AG04449 (cell line): Measurements from ENCODE around the gene PLEKHG7.

Experiments
- CTCF ChIA-PET: fragments of 350-600 bp; formaldehyde crosslinking; extraction: SDS; loops from one replicate; lab custom pipeline; 2021; ENCODE audit warnings: antibody characterized with exemption; lab: Yijun Ruan, JAX
- POLR2A ChIA-PET: fragments of 400-600, 350-600 bp; formaldehyde crosslinking; extraction: SDS; loops from one replicate; lab custom pipeline; 2020; ENCODE audit warnings: antibody characterized with exemption, inconsistent platforms; lab: Yijun Ruan, JAX
- DNase-seq: peaks from one replicate; pipeline ENCODE4 v3.0.0-alpha.2; 2010; ENCODE audit warnings: low read depth, low spot score
- H3K4me3 ChIP-seq: 2 replicates; pipeline ENCODE4 v1.5.1; 2011; ENCODE audit warnings: low read depth, mild to moderate bottlenecking, control low read depth, low read length
- TF ChIP-seq, protein P1 (sequence below): IDR thresholded peaks from one replicate; pipeline ENCODE4 v1.5.1; 2011; ENCODE audit warnings: mild to moderate bottlenecking, moderate library complexity, low read length, control low read depth, inconsistent platforms; ENCODE audit not compliant: insufficient read depth; ENCODE audit errors: missing control alignments

The PLEKHG7 gene

DNA sequence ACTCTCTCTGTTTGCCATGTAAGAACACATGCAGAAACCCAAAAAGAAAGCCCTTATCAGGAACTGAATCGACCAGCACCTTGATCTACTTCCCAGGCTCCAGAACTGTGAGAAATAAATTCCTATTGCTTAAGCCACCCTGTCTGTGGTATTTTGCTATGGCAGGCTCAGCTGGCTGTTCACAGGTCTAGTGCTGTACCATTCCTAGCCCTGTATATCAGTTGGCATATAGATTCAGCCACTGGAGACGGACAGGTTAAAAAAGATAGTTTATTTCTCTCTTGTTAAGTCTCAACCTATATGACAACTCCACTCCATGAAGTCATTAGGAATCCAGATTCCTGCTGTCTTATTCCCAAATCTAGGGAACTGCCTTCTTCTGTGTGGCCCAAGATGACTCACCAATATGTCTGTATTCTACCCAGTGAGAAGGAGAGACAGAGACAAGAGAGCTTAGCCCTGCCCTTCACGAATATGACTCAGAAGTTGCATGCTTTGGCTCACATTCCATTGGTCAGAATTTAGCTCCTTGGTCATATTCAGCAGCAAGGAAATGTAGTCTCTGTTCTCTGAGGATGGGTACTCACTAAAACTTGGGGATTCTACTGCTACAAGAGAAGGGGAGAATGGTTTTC, 57.0 kb downstream of the PLEKHG7 start:
- ChIA-PET CTCF (interaction anchor here (0.7 to 1.8 kb wide), 3 partner anchors 16 to 660 kb away, joined by 3 to 4 read pairs (median 3); no protein-coding TSS in a partner anchor), POLR2A (no interaction called here)
- TF ChIP-seq, protein P1, sequence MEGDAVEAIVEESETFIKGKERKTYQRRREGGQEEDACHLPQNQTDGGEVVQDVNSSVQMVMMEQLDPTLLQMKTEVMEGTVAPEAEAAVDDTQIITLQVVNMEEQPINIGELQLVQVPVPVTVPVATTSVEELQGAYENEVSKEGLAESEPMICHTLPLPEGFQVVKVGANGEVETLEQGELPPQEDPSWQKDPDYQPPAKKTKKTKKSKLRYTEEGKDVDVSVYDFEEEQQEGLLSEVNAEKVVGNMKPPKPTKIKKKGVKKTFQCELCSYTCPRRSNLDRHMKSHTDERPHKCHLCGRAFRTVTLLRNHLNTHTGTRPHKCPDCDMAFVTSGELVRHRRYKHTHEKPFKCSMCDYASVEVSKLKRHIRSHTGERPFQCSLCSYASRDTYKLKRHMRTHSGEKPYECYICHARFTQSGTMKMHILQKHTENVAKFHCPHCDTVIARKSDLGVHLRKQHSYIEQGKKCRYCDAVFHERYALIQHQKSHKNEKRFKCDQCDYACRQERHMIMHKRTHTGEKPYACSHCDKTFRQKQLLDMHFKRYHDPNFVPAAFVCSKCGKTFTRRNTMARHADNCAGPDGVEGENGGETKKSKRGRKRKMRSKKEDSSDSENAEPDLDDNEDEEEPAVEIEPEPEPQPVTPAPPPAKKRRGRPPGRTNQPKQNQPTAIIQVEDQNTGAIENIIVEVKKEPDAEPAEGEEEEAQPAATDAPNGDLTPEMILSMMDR, result no peak
- DNase-seq, result peak; percentile 85
- no peak overlapping the region for H3K4me3 ChIP-seq

DNA sequence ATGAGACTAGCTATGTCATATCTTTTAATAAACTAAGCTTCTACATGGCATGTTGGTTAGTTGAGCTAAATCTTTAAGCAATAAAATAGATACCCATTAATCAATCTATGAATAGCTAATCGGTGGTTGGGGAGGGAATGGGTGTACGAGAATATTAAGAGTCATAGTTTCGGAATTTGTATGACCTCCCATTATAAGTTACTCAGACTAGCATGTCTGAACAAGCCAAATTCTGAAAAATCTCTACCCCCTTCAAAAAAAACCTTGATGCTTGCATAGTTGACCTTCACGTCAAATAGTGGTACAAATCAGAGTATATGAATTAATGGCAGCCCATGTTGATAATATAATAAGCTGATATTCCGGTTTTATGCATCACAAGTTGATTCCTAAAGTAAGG, 60.0 kb downstream of the PLEKHG7 start:
- DNase-seq, result no peak
- no peak overlapping the region for H3K4me3 ChIP-seq
- ChIA-PET POLR2A (no interaction called here), CTCF (no interaction called here)
- TF ChIP-seq, protein P1, result no peak

DNA sequence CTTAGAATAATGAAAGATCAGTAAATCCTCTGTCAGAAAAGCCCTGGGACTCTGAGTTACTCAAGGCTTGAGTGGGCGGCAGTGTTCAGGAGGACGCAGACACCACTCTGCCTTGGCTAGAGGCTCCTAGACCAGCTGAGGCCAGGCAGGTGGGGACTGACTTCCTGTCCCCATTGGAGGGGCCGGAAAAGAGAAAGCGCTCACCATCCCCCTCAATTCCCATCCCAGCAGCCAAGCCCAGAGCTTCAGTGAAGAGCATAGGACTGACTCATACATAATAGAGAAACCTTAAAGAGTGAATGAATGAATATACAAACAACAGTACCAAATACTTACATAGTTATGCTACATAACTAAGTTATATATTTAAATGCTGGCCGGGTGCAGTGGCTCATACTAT, 62.0 kb downstream of the PLEKHG7 start:
- TF ChIP-seq, protein P1, result no peak
- DNase-seq, result no peak
- POLR2A ChIA-PET, result no interaction called here
- no peak overlapping the region for H3K4me3 ChIP-seq
- CTCF ChIA-PET, result no interaction called here

DNA sequence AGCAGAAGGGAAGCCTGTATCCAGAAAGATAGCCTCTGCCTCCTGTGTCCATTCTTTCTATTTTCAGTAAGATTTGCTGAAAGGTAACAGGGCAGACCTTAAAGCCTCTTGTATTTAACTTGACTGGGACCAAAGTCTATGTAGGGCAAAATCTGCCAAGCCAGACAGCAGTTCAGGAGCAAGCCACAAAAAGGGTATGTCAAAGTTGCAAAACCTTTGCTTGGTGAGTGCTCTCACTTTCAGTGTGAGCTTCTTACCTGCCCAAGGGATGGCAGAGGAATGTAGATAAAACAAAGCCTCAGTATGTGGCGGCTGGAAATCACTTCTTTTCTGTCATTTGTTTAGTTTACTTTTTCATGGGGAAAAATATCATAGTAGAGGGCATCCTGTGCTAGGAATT, 63.1 kb downstream of the PLEKHG7 start:
- H3K4me3 ChIP-seq, result no peak overlapping the region
- ChIA-PET POLR2A (no interaction called here), CTCF (interaction anchor here (0.7 to 1.4 kb wide), 2 partner anchors 19 to 631 kb away, joined by 3 read pairs; no protein-coding TSS in a partner anchor)
- DNase-seq, result no peak
- TF ChIP-seq, protein P1, result no peak

DNA sequence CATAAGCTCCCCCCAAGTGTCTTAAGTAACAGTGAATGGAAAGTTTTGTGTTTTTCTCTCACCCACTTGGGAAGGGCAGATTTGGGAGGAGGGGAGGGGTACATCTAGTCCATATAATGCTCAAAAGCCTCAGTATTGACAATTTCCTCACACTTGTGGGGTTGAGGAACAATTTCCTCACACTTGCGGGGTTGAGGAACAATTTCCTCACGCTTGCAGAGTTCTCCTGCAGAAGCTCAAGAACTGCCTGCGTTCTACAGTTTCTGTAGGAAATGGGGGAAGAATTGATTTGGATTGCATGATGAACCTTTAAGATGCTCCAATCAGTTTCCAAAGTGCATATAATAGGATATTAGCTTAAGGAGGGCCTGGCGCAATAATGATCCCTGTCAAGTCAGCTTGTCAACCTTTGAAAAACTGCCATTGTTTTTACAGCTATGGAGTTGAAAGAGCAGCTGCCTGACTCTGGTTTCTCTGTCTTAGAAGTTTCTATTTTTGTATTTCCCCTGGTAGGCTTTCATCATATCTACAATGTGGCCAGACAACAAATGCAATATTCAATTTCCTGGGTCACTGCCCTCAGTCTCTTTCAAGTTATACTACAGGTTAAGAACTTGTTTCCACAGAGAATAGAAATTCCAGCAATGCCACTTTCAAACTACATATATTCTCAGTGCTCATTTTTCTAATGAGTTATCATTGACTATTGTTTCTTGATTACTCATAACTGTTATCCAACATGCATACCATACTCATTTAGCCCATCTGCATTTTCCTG, 66.5 kb downstream of the PLEKHG7 start:
- no peak overlapping the region for H3K4me3 ChIP-seq
- TF ChIP-seq, protein P1, result no peak
- ChIA-PET POLR2A (no interaction called here), CTCF (interaction anchor here (1.3 kb wide), 1 partner anchor 16 kb away, joined by 4 read pairs; no protein-coding TSS in a partner anchor)
- no peak for DNase-seq

DNA sequence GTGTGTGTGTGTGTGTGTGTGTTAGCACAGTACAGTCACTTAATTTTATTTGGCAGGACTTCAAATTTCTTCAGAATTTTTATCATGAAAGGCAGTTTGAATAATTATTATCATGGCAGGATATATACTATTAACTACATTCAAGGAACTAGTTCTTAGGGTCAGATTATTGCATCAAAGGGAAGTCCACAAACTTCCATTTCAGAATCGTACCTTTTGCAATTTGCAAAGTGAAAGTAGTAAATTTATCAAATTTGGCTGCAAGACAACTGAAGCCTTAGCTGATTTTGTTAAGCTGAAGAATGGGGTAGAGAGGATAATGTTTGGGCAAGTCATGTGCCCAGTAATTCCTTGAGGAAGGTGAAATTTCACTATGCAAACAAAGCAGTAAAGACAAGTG, 68.2 kb downstream of the PLEKHG7 start:
- POLR2A ChIA-PET, result no interaction called here
- no peak overlapping the region for H3K4me3 ChIP-seq
- no peak for DNase-seq
- TF ChIP-seq, protein P1, result no peak
- CTCF ChIA-PET, result interaction anchor here (0.5 kb wide), 1 partner anchor 246 kb away, joined by 3 read pairs; no protein-coding TSS in a partner anchor
